Right lobe of liver (tissue), 6 donors: ENCODE results near the gene NHLRC1. TPM values are rescaled to one million over a fixed set of nuclear protein-coding genes. Genes with fewer than 3 reads are reported as not detected.
"Not testable (repeated sequence)": the region's sequence is repeated elsewhere in the genome, so short reads cannot be mapped to it uniquely, and the experiment has no call there.

ENCODE experiments used
- ATAC-seq, 4 donors: fragments of 200-7000 bp; cut with Tn5 transposase; one replicate each; pipeline ENCODE4 v1.9.1; 2020; ENCODE audit warnings: mild to moderate bottlenecking in 4 of 4, moderate library complexity in 4 of 4
- DNase-seq, 3 donors: peaks; one replicate each; pipeline ENCODE4 v3.0.0-alpha.2; 2020
- H3K27ac ChIP-seq, 3 donors: fragments of 200-600 bp; one replicate each; pipeline ENCODE4 v1.8.0; 2022
- H3K27me3 ChIP-seq, 2 donors: fragments of 200-600 bp; one replicate each; pipeline ENCODE4 v1.8.0; 2022
- H3K36me3 ChIP-seq, 4 donors: fragments of 200-600 bp; sonication (generic) in 1 of 4; one replicate each; pipeline versions ENCODE4 v1.5.1 to v1.8.0; 2017 to 2022; ENCODE audit warnings: control low read depth in 1 of 4
- H3K4me1 ChIP-seq, 4 donors: fragments of 200-600 bp; sonication (generic) in 1 of 4; one replicate each; pipeline versions ENCODE4 v1.5.1 to v1.8.0; 2017 to 2022; ENCODE audit warnings: control low read depth in 1 of 4
- H3K4me3 ChIP-seq, 3 donors: fragments of 200-600 bp; one replicate each; pipeline ENCODE4 v1.8.0; 2022
- H3K9me3 ChIP-seq, 4 donors: fragments of 200-600 bp; sonication (generic) in 1 of 4; one replicate each; pipeline versions ENCODE4 v1.5.1 to v1.8.0; 2017 to 2022; ENCODE audit warnings: control low read depth in 1 of 4
- CTCF ChIP-seq, 4 donors: fragments of 200-600 bp in 3 of 4; fragments of 450-650 bp in 1 of 4; IDR thresholded peaks; one replicate each; pipeline versions ENCODE4 v1.5.1 to v1.8.0; 2016 to 2022; ENCODE audit warnings: antibody characterized with exemption in 4 of 4, mild to moderate bottlenecking in 2 of 4
- POLR2A ChIP-seq: fragments of 450-650 bp; IDR thresholded peaks from one replicate; pipeline ENCODE4 v1.6.1; 2017; ENCODE audit warnings: antibody characterized with exemption, mild to moderate bottlenecking
- WGBS: methylation state at CpG from one replicate; pipeline ENCODE4 v1.1.6; 2018; ENCODE audit warnings: low coverage, low lambda C conversion rate; ENCODE audit not compliant: insufficient coverage; ENCODE audit errors: missing lambda C conversion rate; 5-methylcytosine and 5-hydroxymethylcytosine counted together
- intact Hi-C, 2 donors: fragments of 100-400 bp; cut with DNase I; formaldehyde crosslinking; loops; one replicate each; pipeline versions ENCODE4 v1.11.2 to v1.14.1; 2022
- total RNA-seq, 6 experiments: library from RNA; depleted of rRNA in 2 of 6; stranded (reverse); fragments of >200 nt in 2 of 6; fragmentation: NEBNext Ultra II Directional in 3 of 6; extraction: Animal tissue kit (Norgen Biotek cat#: 25700) in 3 of 6; gene quantifications; one replicate each; pipeline versions ENCODE4 v1.1.0 to v1.2.4, GENCODE V29; 2016 to 2023
- donor health status: DM: no; HTN: yes; CAD: no.
- donor health status: DM: no; HTN: no; CAD: no.
- donor health status: DM: no; HTN: no; CAD: no.
- donor health status: DM: no; HTN: yes; CAD: no.
- donor health status: DM: no; HTN: yes; CAD: no.

The NHLRC1 gene
- total RNA-seq, 6 experiments from 2014 or later, result 2.2 to 3.0 (median 2.7) TPM

GRCh38 chr6:18151801-18152200 lies 29.3 kb upstream of the NHLRC1 start:
- ATAC-seq, result no peak
- Histone ChIP-seq H3K27me3 (no peaks in the 10 kb centered on the region), H3K4me1 (peaks cover 0 to 25% (median 0%) of the 10 kb centered on the region in 4 donors), H3K27ac (no peak overlapping the region), H3K9me3 (no peaks in the 10 kb centered on the region), H3K4me3 (no peak overlapping the region), H3K36me3 (peaks cover 0 to 4% (median 0%) of the 10 kb centered on the region in 4 donors)
- WGBS, result 89% methylated on average over 3 of the region's 3 CpGs
- no peak for DNase-seq
- TF ChIP-seq CTCF (IDR thresholded peaks at IDR 0.05) (no peak), POLR2A (no peak)
- intact Hi-C loops, result no loop called here

- H3K4me3 ChIP-seq, H3K27me3 ChIP-seq, ATAC-seq, H3K36me3 ChIP-seq, H3K27ac ChIP-seq, DNase-seq, intact Hi-C loops, H3K9me3 ChIP-seq: not testable (repeated sequence)
- 97% methylated on average over 3 of the region's 3 CpGs for WGBS
- peaks cover 0 to 28% (median 0%) of the 10 kb centered on the region in 4 donors for H3K4me1 ChIP-seq
These were observed 28.9 kb upstream of the NHLRC1 start for GRCh38 chr6:18151391-18151790.

- WGBS, result 82% methylated on average over 5 of the region's 5 CpGs
- no peaks in the 10 kb centered on the region for H3K9me3 ChIP-seq
- no peak overlapping the region for H3K27ac ChIP-seq
- peaks cover 0 to 30% (median 0%) of the 10 kb centered on the region in 4 donors for H3K4me1 ChIP-seq
- no peaks in the 10 kb centered on the region for H3K27me3 ChIP-seq
- DNase-seq, result no peak
- H3K36me3 ChIP-seq, result peaks cover 0 to 20% (median 7%) of the 10 kb centered on the region in 4 donors
- peak in 1 of 4 donors; percentile 17 for ATAC-seq
- intact Hi-C loops, result no loop called here
- no peak overlapping the region for H3K4me3 ChIP-seq
- TF ChIP-seq POLR2A (no peak), CTCF (IDR thresholded peaks at IDR 0.05) (no peak)
These were observed 26.0 kb upstream of the NHLRC1 start for GRCh38 chr6:18148304-18149025.

- no peaks in the 10 kb centered on the region for H3K27me3 ChIP-seq
- intact Hi-C loops, result no loop called here
- H3K36me3 ChIP-seq, result peaks cover 0 to 29% (median 11%) of the 10 kb centered on the region in 4 donors
- no peaks in the 10 kb centered on the region for H3K9me3 ChIP-seq
- ATAC-seq, result peak in 3 of 4 donors; percentile 20 to 48 (median 48)
- H3K4me3 ChIP-seq, result no peak overlapping the region
- no peak for TF ChIP-seq POLR2A
- TF ChIP-seq CTCF (IDR thresholded peaks at IDR 0.05), result no peak
- DNase-seq, result no peak
- peaks cover 0 to 28% (median 0%) of the 10 kb centered on the region in 4 donors for H3K4me1 ChIP-seq
- peak overlapping the region; percentile 53 to 89 (median 75) for H3K27ac ChIP-seq
- 48% methylated on average over 2 of the region's 2 CpGs for WGBS
These were observed 25.1 kb upstream of the NHLRC1 start for GRCh38 chr6:18147616-18148015.

- 61% methylated on average over 2 of the region's 2 CpGs for WGBS
- DNase-seq (no peak), ATAC-seq (peak; percentile 79 to 89 (median 84))
These were observed 24.7 kb upstream of the NHLRC1 start for GRCh38 chr6:18147160-18147559.

More at GRCh38 chr6:18147160-18147559, 24.7 kb upstream of the NHLRC1 start:
- peak overlapping the region; percentile 53 to 89 (median 75) for H3K27ac ChIP-seq
- no peak overlapping the region for H3K4me3 ChIP-seq
- TF ChIP-seq CTCF (IDR thresholded peaks at IDR 0.05) (no peak), POLR2A (no peak)
- intact Hi-C loops, result no loop called here
- peaks cover 0 to 33% (median 13%) of the 10 kb centered on the region in 4 donors for H3K36me3 ChIP-seq
- no peaks in the 10 kb centered on the region for H3K9me3 ChIP-seq
- H3K4me1 ChIP-seq, result peaks cover 0 to 25% (median 0%) of the 10 kb centered on the region in 4 donors
- no peaks in the 10 kb centered on the region for H3K27me3 ChIP-seq
